OCI-LY1 (cell line): ENCODE data around the gene CS.

ENCODE experiments used
- H2AFZ ChIP-seq: fragments of 200-600 bp; sonication (generic), shearing (Covaris generic); 2 replicates; pipeline ENCODE4 v1.6.0; 2014; ENCODE audit warnings: antibody characterized with exemption, mild to moderate bottlenecking, low read length
- H3F3A ChIP-seq: fragments of 200-600 bp; sonication (generic), shearing (Covaris generic); 2 replicates; pipeline ENCODE4 v1.6.0; 2014; ENCODE audit warnings: mild to moderate bottlenecking, antibody characterized with exemption, low read length, moderate library complexity; ENCODE audit not compliant: insufficient read depth
- H3K27ac ChIP-seq: fragments of 200-600 bp; sonication (generic); 2 replicates; pipeline ENCODE4 v1.5.1; 2014; ENCODE audit warnings: low read length, mixed run types, mild to moderate bottlenecking, low read depth; ENCODE audit not compliant: poor library complexity, severe bottlenecking
- H3K27me3 ChIP-seq: fragments of 200-600 bp; sonication (generic); 2 replicates; pipeline ENCODE4 v1.6.0; 2014; ENCODE audit warnings: antibody characterized with exemption, mild to moderate bottlenecking, low read length, moderate library complexity; ENCODE audit not compliant: insufficient read depth
- H3K36me3 ChIP-seq: fragments of 200-600 bp; sonication (generic); 2 replicates; pipeline ENCODE4 v1.6.1; 2014; ENCODE audit warnings: mild to moderate bottlenecking, antibody characterized with exemption, low read length, moderate library complexity, mixed read lengths; ENCODE audit not compliant: insufficient read depth
- H3K4me1 ChIP-seq: fragments of 200-600 bp; sonication (generic); 2 replicates; pipeline ENCODE4 v1.5.1; 2014; ENCODE audit warnings: mild to moderate bottlenecking, low read length, moderate library complexity; ENCODE audit not compliant: insufficient read depth, severe bottlenecking
- H3K4me2 ChIP-seq: fragments of 200-600 bp; sonication (generic), shearing (Covaris generic); 2 replicates; pipeline ENCODE4 v1.6.1; 2014; ENCODE audit warnings: low read length
- H3K4me3 ChIP-seq: fragments of 200-600 bp; sonication (generic); 2 replicates; pipeline ENCODE4 v1.5.1; 2014; ENCODE audit warnings: low read length, low read depth, mild to moderate bottlenecking, mixed read lengths; ENCODE audit not compliant: poor library complexity, severe bottlenecking
- H3K79me2 ChIP-seq: fragments of 200-600 bp; shearing (Covaris generic); 2 replicates; pipeline ENCODE4 v1.6.1; 2016; ENCODE audit warnings: mixed run types, low read length, mixed read lengths; ENCODE audit not compliant: insufficient read depth
- H3K9ac ChIP-seq: fragments of 200-600 bp; sonication (generic), shearing (Covaris generic); 2 replicates; pipeline ENCODE4 v1.6.1; 2014; ENCODE audit warnings: mild to moderate bottlenecking, low read length, mixed read lengths
- H3K9me2 ChIP-seq: fragments of 200-600 bp; sonication (generic), shearing (Covaris generic); 2 replicates; pipeline ENCODE4 v1.6.1; 2014; ENCODE audit warnings: low read depth, mild to moderate bottlenecking, low read length, mixed read lengths
- H3K9me3 ChIP-seq: fragments of 200-600 bp; shearing (Covaris generic); 2 replicates; pipeline ENCODE4 v1.6.1; 2014; ENCODE audit warnings: low read length, mixed read lengths
- H4K20me1 ChIP-seq: fragments of 200-600 bp; sonication (generic), shearing (Covaris generic); 2 replicates; pipeline ENCODE4 v1.6.0; 2016; ENCODE audit warnings: mild to moderate bottlenecking, low read length; ENCODE audit not compliant: insufficient read depth
- CTCF ChIP-seq: fragments of 200-600 bp; sonication (generic), shearing (Covaris generic); IDR thresholded peaks from 2 replicates; pipeline ENCODE4 v1.5.1; 2017; ENCODE audit warnings: mild to moderate bottlenecking, antibody characterized with exemption, low read length, moderate library complexity, mixed read lengths
- EZH2 ChIP-seq: fragments of 200-600 bp; sonication (generic), shearing (Covaris generic); IDR thresholded peaks from 2 replicates; pipeline ENCODE4 v1.8.0; 2017; ENCODE audit warnings: borderline replicate concordance, mixed run types, mild to moderate bottlenecking, antibody characterized with exemption, low read length, moderate library complexity, mixed read lengths

Gene CS

DNA sequence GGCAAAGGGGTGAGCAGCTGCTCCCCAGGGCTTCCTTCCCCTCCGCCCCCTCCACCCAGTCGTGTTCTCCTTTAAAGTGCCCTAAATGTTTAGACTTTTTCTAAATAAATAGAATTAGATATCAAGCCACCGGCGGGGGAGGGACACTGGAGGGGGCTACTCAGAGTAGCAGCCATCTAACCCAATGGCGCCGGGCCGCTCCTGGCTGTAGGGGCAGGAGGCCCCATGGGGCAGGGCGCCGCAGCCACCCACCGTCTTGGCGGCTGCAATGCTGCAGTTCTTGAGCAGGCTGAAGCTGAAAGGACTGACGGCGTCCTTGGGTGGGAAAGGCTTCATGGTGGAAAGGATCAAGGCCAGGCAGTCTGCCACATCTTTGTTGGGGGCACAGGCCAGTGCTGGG is 57.1 kb downstream of the CS start:
- no peak overlapping the region for H3K4me2 ChIP-seq
- no peaks in the 10 kb centered on the region for H3K9me2 ChIP-seq
- H3K27me3 ChIP-seq = no peaks in the 10 kb centered on the region
- H4K20me1 ChIP-seq = no peaks in the 10 kb centered on the region
- no peak overlapping the region for H3K27ac ChIP-seq
- H3K36me3 ChIP-seq = peaks cover 80% of the 10 kb centered on the region
- H2AFZ ChIP-seq = no peak overlapping the region
- H3K4me1 ChIP-seq = peaks cover 6% of the 10 kb centered on the region
- H3K79me2 ChIP-seq = no peaks in the 10 kb centered on the region
- no peak for TF ChIP-seq CTCF
- TF ChIP-seq EZH2 = no peak
- H3F3A ChIP-seq = no peaks in the 10 kb centered on the region
- no peaks in the 10 kb centered on the region for H3K9me3 ChIP-seq
- no peak overlapping the region for H3K4me3 ChIP-seq
- no peak overlapping the region for H3K9ac ChIP-seq

- peaks cover 68% of the 10 kb centered on the region for H3K36me3 ChIP-seq
- H2AFZ ChIP-seq = no peak overlapping the region
- TF ChIP-seq EZH2 = no peak
- TF ChIP-seq CTCF = no peak
- H3K79me2 ChIP-seq = no peaks in the 10 kb centered on the region
- H3K27ac ChIP-seq = no peak overlapping the region
- no peaks in the 10 kb centered on the region for H4K20me1 ChIP-seq
- no peaks in the 10 kb centered on the region for H3K9me2 ChIP-seq
- no peaks in the 10 kb centered on the region for H3K9me3 ChIP-seq
- H3F3A ChIP-seq = no peaks in the 10 kb centered on the region
- peaks cover 6% of the 10 kb centered on the region for H3K4me1 ChIP-seq
- no peak overlapping the region for H3K4me2 ChIP-seq
- H3K4me3 ChIP-seq = no peak overlapping the region
- no peak overlapping the region for H3K9ac ChIP-seq
- no peaks in the 10 kb centered on the region for H3K27me3 ChIP-seq
These were observed 58.5 kb downstream of the CS start for GRCh38 chr12:56241424-56242303.

DNA sequence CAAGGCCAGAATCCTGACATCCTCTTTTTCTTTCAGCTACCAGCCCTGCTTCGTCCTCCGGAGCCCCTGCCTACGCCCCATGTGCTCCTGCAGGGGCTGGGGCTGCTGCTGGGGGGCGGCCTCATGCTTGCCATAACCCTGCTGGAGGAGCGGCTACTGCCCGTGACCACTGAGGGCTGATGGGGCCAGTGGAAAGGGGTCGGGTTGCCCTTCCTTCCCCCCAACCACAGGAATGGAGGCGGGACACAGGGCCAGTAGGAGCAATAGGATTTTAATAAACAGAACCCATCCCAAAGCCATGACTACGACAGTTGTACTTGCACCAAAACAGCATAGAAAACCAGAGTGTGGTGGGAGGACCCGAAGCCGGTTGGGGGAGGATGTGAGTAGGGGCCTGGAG is 62.6 kb downstream of the CS start:
- no peak overlapping the region for H2AFZ ChIP-seq
- H3K9me2 ChIP-seq = no peaks in the 10 kb centered on the region
- H3K4me1 ChIP-seq = peaks cover 3% of the 10 kb centered on the region
- no peak overlapping the region for H3K4me3 ChIP-seq
- TF ChIP-seq CTCF (no peak), EZH2 (no peak)
- H3F3A ChIP-seq = no peaks in the 10 kb centered on the region
- no peak overlapping the region for H3K27ac ChIP-seq
- H4K20me1 ChIP-seq = no peaks in the 10 kb centered on the region
- H3K79me2 ChIP-seq = no peaks in the 10 kb centered on the region
- no peak overlapping the region for H3K9ac ChIP-seq
- H3K36me3 ChIP-seq = peaks cover 30% of the 10 kb centered on the region
- H3K9me3 ChIP-seq = no peaks in the 10 kb centered on the region
- H3K27me3 ChIP-seq = no peaks in the 10 kb centered on the region
- H3K4me2 ChIP-seq = no peak overlapping the region
